ENCODE measurements around the gene SETD2.

SETD2 gene

DNA sequence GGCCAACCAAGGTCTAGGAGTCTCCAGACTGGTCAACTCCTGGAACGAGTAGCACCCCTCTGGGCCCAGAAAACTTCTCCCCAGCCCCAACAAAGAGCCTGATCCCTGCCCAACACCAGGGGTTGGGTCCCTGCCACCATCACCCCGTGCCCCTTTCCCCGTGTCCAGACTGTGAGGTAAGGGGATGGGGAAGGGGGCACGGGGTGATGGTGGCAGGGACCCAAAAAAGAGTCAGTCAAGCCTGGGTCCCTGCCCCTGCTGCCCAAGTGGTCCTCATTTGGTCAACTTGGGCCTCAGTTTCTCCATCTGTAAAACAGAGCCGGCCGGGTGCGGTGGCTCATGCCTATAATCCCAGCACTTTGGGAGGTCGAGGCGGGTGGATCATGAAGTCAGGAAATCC is 185.5 kb downstream of the SETD2 start:
- DNase-seq = no peak

DNA sequence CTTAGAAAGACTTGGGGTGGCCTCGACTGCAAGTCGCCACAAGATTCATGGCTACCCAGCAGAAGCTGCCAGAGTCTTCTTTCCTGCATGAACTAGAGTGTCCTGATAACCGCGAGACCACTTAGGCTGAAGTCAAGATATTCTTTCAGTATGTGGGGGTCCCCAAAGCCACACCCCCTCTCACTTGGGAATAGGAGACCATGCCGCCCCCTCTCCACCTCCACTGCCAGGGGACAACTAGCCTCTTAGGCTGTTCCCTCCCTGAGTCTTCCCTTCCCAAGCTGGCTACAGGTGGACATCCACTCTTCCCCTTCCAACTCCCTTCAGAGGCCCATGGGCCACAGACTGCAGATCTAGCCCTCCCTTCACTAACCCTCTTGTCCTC is 186.1 kb downstream of the SETD2 start:
- DNase-seq = no peak

DNA sequence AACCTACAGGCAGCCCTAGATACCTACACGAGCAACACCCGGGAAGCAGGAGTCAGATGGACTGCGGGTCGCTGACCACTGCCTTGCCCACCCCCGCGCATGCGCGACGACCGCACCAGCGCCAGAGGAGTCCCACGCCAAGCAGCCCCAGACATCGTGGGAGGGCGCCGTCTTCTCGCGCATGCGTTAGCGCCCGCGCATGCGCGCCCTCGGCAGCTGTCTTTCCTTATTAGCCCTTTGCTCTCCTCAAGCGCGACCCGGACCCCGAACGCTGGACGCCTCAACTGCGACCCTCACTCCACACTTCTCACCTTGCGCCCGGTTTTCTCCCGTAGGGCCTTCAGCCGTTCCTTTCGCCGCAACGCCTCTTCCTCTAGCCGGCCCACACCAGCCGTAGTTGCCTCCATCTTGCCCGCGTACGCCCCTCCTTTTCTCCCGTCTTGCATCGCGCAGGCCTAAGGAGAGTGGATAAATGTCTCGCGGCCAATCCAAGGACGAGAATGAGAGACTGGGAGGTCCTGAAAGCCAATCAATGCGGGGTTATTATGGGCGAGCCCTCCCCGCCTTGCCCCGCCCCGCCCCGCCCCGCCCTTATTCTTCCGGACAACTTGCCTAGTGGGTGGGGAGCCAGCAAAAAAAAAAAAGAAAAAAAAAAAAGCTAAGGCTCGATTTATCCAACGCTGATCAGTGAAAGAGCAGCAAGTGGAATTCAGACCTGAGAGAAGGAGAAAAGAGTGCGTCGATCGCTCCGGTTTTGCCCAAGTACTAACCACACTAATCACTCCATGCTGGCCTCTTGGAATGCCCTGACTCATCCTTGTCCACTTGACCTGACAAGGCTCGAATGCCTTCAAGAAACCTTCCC is 187.4 kb downstream of the SETD2 start, which contains the start of gene CCDC12:
TSS of gene CCDC12 (minus strand) at position 420 of the 865 bp plus-strand sequence. CDS start at position 407, 13 bp downstream.
- peak; percentile 94 for DNase-seq

DNA sequence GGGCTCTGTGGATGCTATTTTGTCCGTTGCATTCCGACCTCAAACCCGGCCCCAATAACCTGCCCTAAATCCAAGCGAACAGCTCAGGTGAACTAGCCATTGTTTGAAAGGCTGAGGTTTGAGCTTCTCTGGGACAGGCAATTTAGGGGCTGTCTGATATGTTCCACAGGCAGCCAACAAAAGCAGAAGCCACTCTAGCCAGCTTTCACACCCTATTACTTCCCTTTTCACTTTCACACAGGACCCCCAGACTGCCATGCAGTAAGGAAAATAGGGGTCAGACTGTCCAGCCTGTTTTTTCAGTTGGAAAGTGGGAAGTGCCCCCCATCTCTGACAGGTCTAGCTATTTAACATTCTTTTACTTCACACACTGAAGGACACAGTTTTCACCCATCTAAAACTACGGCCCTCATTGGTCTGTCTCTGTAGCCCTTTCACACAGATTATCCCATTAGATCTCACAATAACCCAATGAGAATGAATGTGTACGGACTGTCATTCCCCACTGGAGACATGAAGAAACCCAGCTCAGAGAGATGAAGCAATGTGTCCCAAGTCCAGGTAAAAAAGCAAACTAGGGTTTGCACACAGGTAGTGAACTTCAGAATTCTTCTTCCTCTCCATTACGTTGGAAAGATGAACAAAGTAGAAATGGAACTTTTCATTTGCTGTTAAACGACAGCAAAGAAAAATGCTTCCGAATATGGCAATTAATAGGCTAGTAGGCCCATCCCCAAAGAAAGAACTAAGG is 189.3 kb downstream of the SETD2 start:
- no peak for DNase-seq

DNA sequence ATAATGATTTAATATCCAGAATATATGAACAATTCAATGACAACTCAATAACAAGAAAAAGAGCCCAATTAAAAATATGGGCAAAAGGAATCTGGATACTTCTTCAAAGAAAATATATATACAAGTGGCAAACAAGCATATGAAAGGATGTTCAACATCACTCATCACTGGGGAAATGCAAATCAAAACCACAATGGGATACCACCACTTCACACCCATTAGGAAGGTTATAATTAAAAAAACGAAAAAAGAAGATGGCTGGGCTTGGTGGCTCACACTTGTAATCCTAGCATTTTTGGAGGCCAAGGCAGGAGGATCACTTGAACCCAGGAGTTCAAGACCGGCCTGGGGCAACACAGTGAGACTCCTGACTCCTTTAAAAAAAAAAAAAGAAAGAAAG is 191.5 kb downstream of the SETD2 start:
- no peak for DNase-seq

DNA sequence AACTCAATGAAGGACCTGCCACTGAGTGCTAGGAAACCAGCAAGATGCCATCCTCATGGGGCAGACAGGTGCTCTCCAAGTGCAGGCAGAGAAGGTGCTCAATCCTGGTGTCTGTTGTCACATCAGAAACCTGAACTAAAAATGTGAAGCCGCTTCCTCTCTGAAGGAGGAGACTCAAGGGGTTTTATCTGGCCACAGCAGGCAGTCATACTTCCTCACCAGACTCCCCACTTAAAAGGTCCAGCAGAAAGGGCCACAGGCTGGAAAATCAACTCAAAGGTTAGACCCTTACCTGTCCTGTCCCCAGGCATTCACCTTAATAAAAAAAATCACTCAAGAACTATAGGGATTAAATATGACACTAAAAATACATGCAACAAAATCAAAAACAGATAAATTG is 192.2 kb downstream of the SETD2 start:
- DNase-seq = no peak

DNA sequence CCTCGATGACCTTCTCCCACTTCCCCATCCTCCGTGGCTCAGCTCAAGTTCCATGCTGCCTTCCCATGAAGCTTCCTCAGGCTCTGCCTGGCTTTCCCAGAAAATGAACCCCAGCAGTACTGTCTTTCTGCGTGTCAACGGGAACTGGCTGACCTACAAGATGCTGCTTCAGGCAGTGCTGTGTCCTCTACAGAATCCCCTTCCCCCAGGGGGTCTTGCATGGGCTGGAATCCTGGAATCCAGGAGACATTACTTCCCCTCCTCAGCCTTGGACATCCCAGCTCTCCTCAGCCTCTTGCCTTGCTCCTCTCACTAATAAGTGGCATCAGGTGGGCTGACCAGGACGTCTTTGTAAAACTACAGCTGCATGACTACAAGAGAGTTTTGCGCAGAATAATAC is 192.8 kb downstream of the SETD2 start:
- DNase-seq = no peak

DNA sequence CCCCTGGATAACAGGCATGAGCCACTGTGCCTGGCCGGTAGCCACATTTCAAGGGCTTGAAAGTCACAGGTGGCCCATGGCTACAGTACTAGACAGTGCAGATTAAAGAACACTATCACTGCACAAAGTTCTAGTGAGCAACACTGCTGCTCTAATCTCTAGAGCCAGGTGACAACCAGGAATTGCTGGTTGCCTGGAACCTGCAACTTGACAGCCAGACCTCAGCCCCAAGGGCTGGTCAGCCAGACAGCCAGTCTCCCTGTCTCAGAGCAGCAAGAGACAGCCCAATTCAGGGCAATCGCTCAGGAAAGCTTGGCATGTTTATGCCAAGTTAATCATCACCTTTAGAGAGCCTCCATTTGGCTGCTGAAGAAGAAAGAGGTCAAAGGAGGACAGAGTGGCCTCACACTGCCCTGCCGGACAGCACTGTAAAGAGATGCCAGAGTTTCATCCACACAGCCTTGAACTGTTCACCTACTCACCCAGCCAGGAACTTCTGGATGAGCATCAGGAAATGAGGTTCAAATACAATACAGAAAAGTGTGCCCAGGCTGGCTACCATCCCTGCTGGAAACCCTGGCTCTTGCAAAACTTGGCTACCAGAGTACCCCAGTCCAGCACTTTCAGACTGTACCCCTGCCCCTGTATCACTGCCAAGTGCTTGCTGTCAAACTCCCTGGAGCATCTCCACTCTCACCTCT is 193.4 kb downstream of the SETD2 start:
- DNase-seq = no peak

DNA sequence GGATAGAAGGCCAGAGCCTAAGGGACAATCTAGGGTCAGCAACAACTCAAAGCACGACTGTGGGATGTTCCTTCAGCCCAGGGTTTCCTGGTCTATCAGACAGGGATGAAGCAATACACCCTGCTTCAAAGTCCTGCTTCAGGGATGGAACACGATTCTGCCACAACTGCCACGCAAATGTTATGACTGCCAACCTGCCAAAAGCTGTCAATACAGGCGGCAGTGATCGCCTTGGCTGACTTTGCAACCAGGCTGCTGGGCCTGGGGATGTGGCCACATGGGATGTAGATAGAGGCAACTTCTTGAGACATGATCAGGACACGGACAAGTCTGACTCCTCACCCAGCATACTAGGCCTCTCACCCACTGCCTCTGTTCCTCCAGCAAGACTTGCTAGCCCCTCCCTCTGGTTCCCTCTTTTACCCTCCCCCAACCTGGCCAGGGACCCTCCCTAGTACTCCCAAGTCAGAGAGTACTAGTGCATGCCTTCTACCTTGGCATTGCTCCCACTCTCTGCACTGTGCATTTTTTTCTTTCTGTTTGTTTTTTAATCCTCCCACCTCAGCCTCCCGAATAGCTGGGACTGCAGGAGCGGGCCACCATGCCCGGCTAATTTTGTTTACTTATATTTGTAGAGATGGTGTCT is 195.0 kb downstream of the SETD2 start:
- no peak for DNase-seq

DNA sequence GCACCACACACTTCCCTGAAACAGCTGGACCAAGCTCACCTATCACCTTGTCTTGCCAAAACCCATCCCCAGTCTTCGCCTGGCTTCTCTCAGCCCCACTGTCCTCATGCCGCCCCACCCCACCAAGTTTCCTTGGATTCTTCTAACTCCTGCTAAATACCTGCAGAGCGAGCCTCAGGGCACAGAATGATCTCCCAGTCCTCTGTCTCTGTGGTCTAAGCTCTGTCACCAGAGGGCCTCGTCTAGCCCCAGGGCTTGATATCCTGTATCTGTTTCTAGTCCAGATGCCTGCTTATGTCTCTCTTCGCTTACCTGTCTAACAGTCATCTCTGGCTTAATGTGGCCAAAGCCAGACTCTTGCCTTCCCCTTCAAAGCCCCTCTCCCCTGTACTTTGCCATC is 197.1 kb downstream of the SETD2 start:
- no peak for DNase-seq

Measured in stimulated activated CD4-positive, alpha-beta T cell treated with anti-CD3 and anti-CD28 coated beads, Interleukin-15, amount 100 ng/mL, for 24 hours (primary cell).